ENCODE results near the gene CYREN. TPM values are rescaled to one million over a fixed set of nuclear protein-coding genes. Genes with fewer than 3 reads are reported as not detected.
A peak's percentile ranks its signal among the peaks of the same experiment; 100 is the strongest.

The CYREN gene
- total and polyA plus RNA-seq, 9 of the 15 experiments (the other 6 are each of a cell fraction or from before 2014, with no cell fraction given) = 13.9 to 108 (median 88.8) TPM

- TF ChIP-seq TFAP4 (CRISPR knock-in tag; IDR thresholded peaks at IDR 0.05; ENCODE audit: borderline replicate concordance) = peak; percentile 70
- peak; percentile 99 for TF ChIP-seq SPI1 (IDR thresholded peaks at IDR 0.05; ENCODE audit: borderline replicate concordance, low read depth, low read length)
- peak; percentile 44 for TF ChIP-seq VEZF1 (CRISPR knock-in tag; IDR thresholded peaks at IDR 0.05)
- TF ChIP-seq ZNF398 (CRISPR knock-in tag; IDR thresholded peaks at IDR 0.05) = peak; percentile 29; the same call in 1 of the 2 replicates
- TF ChIP-seq GATA2 (CRISPR knock-in tag; IDR thresholded peaks at IDR 0.05) = peak; percentile 36; the same call in 1 of the 2 replicates
- TF ChIP-seq L3MBTL2 (IDR thresholded peaks at IDR 0.05) = peak; percentile 97
- peak; percentile 59; the same call in 1 of the 2 replicates for TF ChIP-seq ARID4B (CRISPR knock-in tag; IDR thresholded peaks at IDR 0.05)
- TF ChIP-seq MTA3 (IDR thresholded peaks at IDR 0.05; ENCODE audit: borderline replicate concordance) = peak; percentile 37; the same call in 1 of the 2 replicates
- peak; percentile 60 for TF ChIP-seq CHD4 (IDR thresholded peaks at IDR 0.05; ENCODE audit: insufficient read depth, insufficient replicate concordance, low read depth, low read length, poor library complexity, severe bottlenecking)
- no peak for TF ChIP-seq USF2 (CRISPR knock-in tag; IDR thresholded peaks at IDR 0.05)
- peak; percentile 78; the same call in 1 of the 2 replicates for TF ChIP-seq MECOM (CRISPR knock-in tag; IDR thresholded peaks at IDR 0.05)
- 0 out of 2 replicates have a peak, but pooled peaks have one; percentile 12 for TF ChIP-seq ZKSCAN8 (CRISPR knock-in tag; IDR thresholded peaks at IDR 0.05)
- TF ChIP-seq ARID1B (IDR thresholded peaks at IDR 0.05) = peak; percentile 48; the same call in 1 of the 2 replicates
- TF ChIP-seq ZNF324 (CRISPR knock-in tag; IDR thresholded peaks at IDR 0.05) = peak; percentile 59; the same call in 1 of the 2 replicates
These were observed 9.5 kb downstream of the CYREN start (continued) for GRCh38 chr7:135160858-135161653.
